Endodermal cell (in vitro differentiated cells): ENCODE results near the gene ZRANB3. TPM values are rescaled to one million over a fixed set of nuclear protein-coding genes. Genes with fewer than 3 reads are reported as not detected.

Source experiments
- DNase-seq: peaks from one replicate; pipeline ENCODE4 v3.0.0-alpha.2; 2017
- H3K27ac ChIP-seq: 2 replicates; pipeline ENCODE4 v1.5.1; 2013; ENCODE audit warnings: mild to moderate bottlenecking, low read depth, low read length, moderate library complexity
- H3K27me3 ChIP-seq: 2 replicates; pipeline ENCODE4 v1.6.1; 2013; ENCODE audit warnings: mild to moderate bottlenecking, low read length, moderate library complexity; ENCODE audit not compliant: insufficient read depth, control insufficient read depth, poor library complexity, severe bottlenecking
- H3K36me3 ChIP-seq: 2 replicates; pipeline ENCODE4 v1.7.0; 2013; ENCODE audit warnings: mild to moderate bottlenecking, low read length, moderate library complexity; ENCODE audit not compliant: control insufficient read depth, insufficient read depth
- H3K4me1 ChIP-seq: one replicate; pipeline ENCODE4 v1.7.0; 2013; ENCODE audit warnings: low read length; ENCODE audit not compliant: control insufficient read depth, insufficient read depth
- H3K4me3 ChIP-seq: 2 replicates; pipeline ENCODE4 v1.5.1; 2013; ENCODE audit warnings: mild to moderate bottlenecking, low read length, moderate library complexity
- H3K9ac ChIP-seq: 2 replicates; pipeline ENCODE4 v1.6.1; 2013; ENCODE audit warnings: mild to moderate bottlenecking, low read length, moderate library complexity; ENCODE audit not compliant: poor library complexity, severe bottlenecking; ENCODE audit errors: extremely low read depth
- H3K9me3 ChIP-seq: 2 replicates; pipeline ENCODE4 v1.6.1; 2013; ENCODE audit warnings: mild to moderate bottlenecking, low read length, moderate library complexity; ENCODE audit not compliant: control insufficient read depth
- H3K27ac Mint-ChIP-seq: 2 replicates; pipeline ENCODE4 v1.8.0; 2020; ENCODE audit warnings: mixed read lengths
- H3K27me3 Mint-ChIP-seq: 2 replicates; pipeline ENCODE4 v1.8.0; 2021; ENCODE audit warnings: mild to moderate bottlenecking, mixed read lengths; ENCODE audit not compliant: insufficient read depth
- H3K36me3 Mint-ChIP-seq: 2 replicates; pipeline ENCODE4 v1.8.0; 2020; ENCODE audit warnings: low read depth, mixed read lengths
- H3K4me1 Mint-ChIP-seq: 2 replicates; pipeline ENCODE4 v1.8.0; 2020; ENCODE audit warnings: mixed read lengths
- H3K4me3 Mint-ChIP-seq: 2 replicates; pipeline ENCODE4 v1.8.0; 2020; ENCODE audit warnings: mild to moderate bottlenecking, moderate library complexity, mixed read lengths
- H3K9me3 Mint-ChIP-seq: 2 replicates; pipeline ENCODE4 v1.8.0; 2020; ENCODE audit warnings: mild to moderate bottlenecking, mixed read lengths
- CTCF ChIP-seq: fragments of 200-600 bp; sonication (generic); conservative IDR thresholded peaks from 2 replicates; pipeline ENCODE4 v1.5.0; 2021; ENCODE audit warnings: antibody characterized with exemption, mild to moderate bottlenecking
- WGBS, 2 experiments: methylation state at CpG; one replicate each; pipeline versions ENCODE4 v1.1.5 to v1.1.7; 2013; ENCODE audit warnings: missing lambda C conversion rate in 2 of 2, mixed read lengths in 1 of 2; ENCODE audit not compliant: insufficient coverage in 1 of 2, insufficient read length in 1 of 2; 5-methylcytosine and 5-hydroxymethylcytosine counted together
- total RNA-seq, 2 donors: library from RNA; stranded (reverse); fragmentation: NEBNext Ultra II Directional in 1 of 2; extraction: Animal tissue kit (Norgen Biotek cat#: 25700) in 1 of 2; gene quantifications; 2 replicates in 1 of 2; 3 replicates in 1 of 2; pipeline ENCODE4 v1.2.1, GENCODE V29; 2021

Gene ZRANB3
- total RNA-seq, 2 donors from 2014 or later: 17.2 to 20.7 TPM

- Histone ChIP-seq H3K36me3 (no peaks in the 10 kb centered on the region), H3K27me3 (no peaks in the 10 kb centered on the region), H3K9ac (no peak overlapping the region), H3K9me3 (peaks cover 9% of the 10 kb centered on the region), H3K4me1 (no peaks in the 10 kb centered on the region), H3K27ac (no peak overlapping the region), H3K4me3 (no peak overlapping the region)
- WGBS, 2 experiments: 100% methylated on average over 1 of the region's 1 CpG; no CpG with 5 or more reads in 1 of the 2 experiments
- no peak for TF ChIP-seq CTCF
- Mint-ChIP-seq H3K4me1 (no peaks in the 10 kb centered on the region), H3K27me3 (no peaks in the 10 kb centered on the region), H3K27ac (no peak overlapping the region), H3K4me3 (no peak overlapping the region), H3K36me3 (peaks cover 6% of the 10 kb centered on the region), H3K9me3 (peaks cover 16% of the 10 kb centered on the region)
- DNase-seq: no peak
These were observed 303.6 kb downstream of the ZRANB3 start for GRCh38 chr2:135227386-135227785.

- WGBS, 2 experiments: 93 to 100% methylated on average over 1 of the region's 1 CpG
- peaks cover 6% of the 10 kb centered on the region for H3K36me3 Mint-ChIP-seq
- Histone ChIP-seq H3K9ac (no peak overlapping the region), H3K9me3 (peaks cover 9% of the 10 kb centered on the region), H3K4me3 (no peak overlapping the region), H3K4me1 (no peaks in the 10 kb centered on the region), H3K36me3 (no peaks in the 10 kb centered on the region), H3K27me3 (no peaks in the 10 kb centered on the region), H3K27ac (no peak overlapping the region)
- no peak overlapping the region for H3K27ac Mint-ChIP-seq
- H3K27me3 Mint-ChIP-seq: no peaks in the 10 kb centered on the region
- DNase-seq: no peak
- H3K4me3 Mint-ChIP-seq: no peak overlapping the region
- TF ChIP-seq CTCF: no peak
- peaks cover 14% of the 10 kb centered on the region for H3K9me3 Mint-ChIP-seq
- H3K4me1 Mint-ChIP-seq: no peaks in the 10 kb centered on the region
These were observed 304.1 kb downstream of the ZRANB3 start for GRCh38 chr2:135226961-135227360.

GRCh38 chr2:135225781-135226180 lies 305.2 kb downstream of the ZRANB3 start:
- no peak overlapping the region for H3K27ac Mint-ChIP-seq
- DNase-seq: no peak
- no peaks in the 10 kb centered on the region for H3K27me3 Mint-ChIP-seq
- no peak overlapping the region for H3K9ac ChIP-seq
- H3K4me1 ChIP-seq: no peaks in the 10 kb centered on the region
- H3K4me3 ChIP-seq: no peak overlapping the region
- peaks cover 3% of the 10 kb centered on the region for H3K9me3 Mint-ChIP-seq
- no peaks in the 10 kb centered on the region for H3K9me3 ChIP-seq
- peaks cover 6% of the 10 kb centered on the region for H3K36me3 Mint-ChIP-seq
- H3K27ac ChIP-seq: no peak overlapping the region
- no peaks in the 10 kb centered on the region for H3K27me3 ChIP-seq
- H3K4me3 Mint-ChIP-seq: no peak overlapping the region
- no peaks in the 10 kb centered on the region for H3K36me3 ChIP-seq
- no peak for TF ChIP-seq CTCF
- no peaks in the 10 kb centered on the region for H3K4me1 Mint-ChIP-seq
